Stimulated activated CD8-positive, alpha-beta memory T cell treated with anti-CD3 and anti-CD28 coated beads, Interleukin-4, amount 100 ng/mL, for 1 hour (primary cell): ENCODE measurements around the gene HTR1E.
"Not testable (repeated sequence)": the region's sequence is repeated elsewhere in the genome, so short reads cannot be mapped to it uniquely, and the experiment has no call there.

Experiments
- DNase-seq, 2 donors: peaks; one replicate each; pipeline ENCODE4 v3.0.0-alpha.2; 2020; ENCODE audit warnings: low read depth in 2 of 2, low spot score in 1 of 2

HTR1E gene

GRCh38 chr6:86969573-86969972 is 32.2 kb downstream of the HTR1E start:
- DNase-seq: no peak

GRCh38 chr6:86973088-86973487 is 35.8 kb downstream of the HTR1E start:
- no peak for DNase-seq

GRCh38 chr6:86978251-86978650 is 40.9 kb downstream of the HTR1E start:
- no peak for DNase-seq

GRCh38 chr6:87001494-87001893 is 64.2 kb downstream of the HTR1E start:
- no peak for DNase-seq

GRCh38 chr6:87002391-87002790 is 65.1 kb downstream of the HTR1E start:
- not testable (repeated sequence) for DNase-seq

GRCh38 chr6:87006541-87006940 is 69.2 kb downstream of the HTR1E start:
- not testable (repeated sequence) for DNase-seq

GRCh38 chr6:87009581-87009980 is 72.3 kb downstream of the HTR1E start:
- not testable (repeated sequence) for DNase-seq

- DNase-seq: no peak
Measured at GRCh38 chr6:87012035-87012434, 74.7 kb downstream of the HTR1E start.

- DNase-seq: no peak
Measured at GRCh38 chr6:87012743-87013142, 75.4 kb downstream of the HTR1E start.

- DNase-seq: no peak
Measured at GRCh38 chr6:87016772-87017171, 79.4 kb downstream of the HTR1E start.

- DNase-seq: no peak
Measured at GRCh38 chr6:87027021-87027420, 89.7 kb downstream of the HTR1E start.

- DNase-seq: no peak
Measured at GRCh38 chr6:87029711-87030314, 92.5 kb downstream of the HTR1E start.

GRCh38 chr6:87040729-87041128 is 103.4 kb downstream of the HTR1E start:
- no peak for DNase-seq

- no peak for DNase-seq
Measured at GRCh38 chr6:87045521-87046075, 108.3 kb downstream of the HTR1E start.

GRCh38 chr6:87049779-87050178 is 112.5 kb downstream of the HTR1E start:
- no peak for DNase-seq

- DNase-seq: no peak
Measured at GRCh38 chr6:87053312-87053711, 116.0 kb downstream of the HTR1E start.

- no peak for DNase-seq
Measured at GRCh38 chr6:87054143-87054833, 117.0 kb downstream of the HTR1E start.

GRCh38 chr6:87059943-87060342 is 122.6 kb downstream of the HTR1E start:
- no peak for DNase-seq

GRCh38 chr6:87065117-87065516 is 127.8 kb downstream of the HTR1E start:
- no peak for DNase-seq
